ENCODE measurements around the gene STXBP5.

STXBP5 gene

DNA sequence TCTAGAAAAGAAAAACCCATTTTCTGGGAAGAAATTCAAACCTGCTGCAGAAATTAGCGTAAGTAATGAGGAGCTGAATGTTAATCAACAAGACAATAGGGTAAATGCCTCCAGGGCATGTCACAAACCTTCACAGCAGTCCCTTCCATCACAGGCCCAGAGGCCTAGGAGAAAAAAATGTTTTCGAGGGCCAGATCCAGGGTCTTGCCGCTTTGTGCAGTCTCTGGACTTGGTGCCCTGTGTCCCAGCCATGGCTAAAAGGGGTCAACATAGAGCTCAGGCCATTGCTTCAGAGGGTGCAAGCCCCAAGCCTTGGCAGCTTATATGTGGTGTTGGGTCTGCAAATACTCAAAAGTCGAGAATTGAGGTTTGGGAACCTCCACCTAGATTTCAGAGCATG, 99.8 kb downstream of the STXBP5 start:
- no peak overlapping the region for H3K9ac ChIP-seq (ENCODE audit: low read depth in 1 of 2, low read length in 2 of 2)
- peaks cover 3 to 15% of the 10 kb centered on the region in 2 donors for H3K9me3 ChIP-seq (ENCODE audit: control insufficient read depth in 1 of 2, low read length in 2 of 2)
- peaks cover 0 to 23% of the 10 kb centered on the region in 2 donors for H3K36me3 ChIP-seq (ENCODE audit: control insufficient read depth in 1 of 2, insufficient read depth in 2 of 2, low read length in 2 of 2)
- no peaks in the 10 kb centered on the region for H3K4me1 ChIP-seq (ENCODE audit: control insufficient read depth in 1 of 2, insufficient read depth in 2 of 2, low read length in 2 of 2)
- no peaks in the 10 kb centered on the region for H3K27me3 ChIP-seq (ENCODE audit: control insufficient read depth in 1 of 2, insufficient read depth in 2 of 2, low read length in 2 of 2)
- no peak overlapping the region for H3K4me3 ChIP-seq (ENCODE audit: low read depth in 1 of 2, low read length in 2 of 2)
- H3K27ac ChIP-seq (ENCODE audit: low read depth, low read length), result no peak overlapping the region

DNA sequence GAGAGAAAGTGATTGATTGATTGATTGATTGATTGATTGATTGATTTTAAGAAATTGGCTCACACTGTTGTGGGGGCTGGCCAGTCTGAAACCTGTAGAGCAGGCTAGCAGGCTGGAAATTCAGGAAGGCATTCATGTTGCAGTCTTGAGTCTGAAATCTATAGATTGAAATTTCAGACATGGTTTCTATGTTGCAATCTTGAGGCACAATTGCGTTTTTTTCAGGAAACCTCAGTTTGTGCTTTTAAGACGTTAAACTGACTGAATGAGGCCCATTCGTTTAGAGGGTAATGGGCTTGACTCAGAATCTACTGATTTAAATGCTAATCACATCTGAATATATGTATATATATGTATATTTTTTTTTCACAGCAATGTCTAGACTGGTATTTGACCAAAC, 106.3 kb downstream of the STXBP5 start:
- Histone ChIP-seq H3K36me3 (ENCODE audit: control insufficient read depth in 1 of 2, insufficient read depth in 2 of 2, low read length in 2 of 2) (peaks cover 9 to 20% of the 10 kb centered on the region in 2 donors), H3K4me3 (ENCODE audit: low read depth in 1 of 2, low read length in 2 of 2) (no peak overlapping the region), H3K4me1 (ENCODE audit: control insufficient read depth in 1 of 2, insufficient read depth in 2 of 2, low read length in 2 of 2) (no peaks in the 10 kb centered on the region), H3K27ac (ENCODE audit: low read depth, low read length) (no peak overlapping the region), H3K9me3 (ENCODE audit: control insufficient read depth in 1 of 2, low read length in 2 of 2) (no peaks in the 10 kb centered on the region), H3K27me3 (ENCODE audit: control insufficient read depth in 1 of 2, insufficient read depth in 2 of 2, low read length in 2 of 2) (no peaks in the 10 kb centered on the region), H3K9ac (ENCODE audit: low read depth in 1 of 2, low read length in 2 of 2) (no peak overlapping the region)

DNA sequence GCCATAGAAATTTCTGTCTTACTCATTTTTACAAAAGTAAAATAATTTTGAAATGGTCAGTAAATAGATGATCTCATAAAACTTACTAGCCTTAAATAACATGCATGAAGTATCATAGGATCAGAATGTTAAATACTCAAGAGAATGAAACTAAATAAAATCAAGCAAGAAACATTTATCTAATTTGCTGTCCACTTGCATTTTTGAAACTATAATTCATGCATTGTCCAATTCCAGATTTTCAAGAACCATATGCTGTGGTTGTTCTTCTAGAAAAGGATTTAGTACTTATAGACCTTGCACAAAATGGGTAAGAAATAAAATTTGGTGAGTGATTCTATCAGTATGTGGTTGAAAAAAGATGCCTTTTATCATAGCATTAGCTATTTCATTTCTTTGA, 107.0 kb downstream of the STXBP5 start:
- H3K27ac ChIP-seq (ENCODE audit: low read depth, low read length), result no peak overlapping the region
- H3K4me1 ChIP-seq (ENCODE audit: control insufficient read depth in 1 of 2, insufficient read depth in 2 of 2, low read length in 2 of 2), result no peaks in the 10 kb centered on the region
- H3K4me3 ChIP-seq (ENCODE audit: low read depth in 1 of 2, low read length in 2 of 2), result no peak overlapping the region
- no peaks in the 10 kb centered on the region for H3K9me3 ChIP-seq (ENCODE audit: control insufficient read depth in 1 of 2, low read length in 2 of 2)
- no peaks in the 10 kb centered on the region for H3K27me3 ChIP-seq (ENCODE audit: control insufficient read depth in 1 of 2, insufficient read depth in 2 of 2, low read length in 2 of 2)
- H3K36me3 ChIP-seq (ENCODE audit: control insufficient read depth in 1 of 2, insufficient read depth in 2 of 2, low read length in 2 of 2), result peaks cover 10 to 23% of the 10 kb centered on the region in 2 donors
- H3K9ac ChIP-seq (ENCODE audit: low read depth in 1 of 2, low read length in 2 of 2), result no peak overlapping the region

DNA sequence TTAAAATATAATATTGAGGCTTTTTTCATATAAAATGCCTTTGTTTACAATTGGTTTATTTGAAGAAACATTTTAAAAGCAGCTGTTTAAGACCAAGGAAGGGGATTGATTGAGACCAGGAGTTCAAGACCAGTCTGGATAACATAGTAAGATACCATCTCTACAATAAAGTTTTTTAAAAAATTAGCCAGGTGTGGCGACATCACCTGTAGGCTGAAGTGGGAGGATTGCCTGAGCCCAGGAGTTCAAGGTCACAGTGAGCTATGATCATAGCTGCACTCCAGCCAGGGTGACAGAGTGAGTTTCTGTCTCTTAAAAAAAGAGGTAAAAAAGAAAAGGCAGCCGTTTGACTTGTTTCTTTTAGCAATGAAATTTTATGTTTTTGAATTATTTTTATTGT, 117.0 kb downstream of the STXBP5 start:
- H3K27ac ChIP-seq (ENCODE audit: low read depth, low read length), result no peak overlapping the region
- no peaks in the 10 kb centered on the region for H3K4me1 ChIP-seq (ENCODE audit: control insufficient read depth in 1 of 2, insufficient read depth in 2 of 2, low read length in 2 of 2)
- H3K9ac ChIP-seq (ENCODE audit: low read depth in 1 of 2, low read length in 2 of 2), result no peak overlapping the region
- no peaks in the 10 kb centered on the region for H3K9me3 ChIP-seq (ENCODE audit: control insufficient read depth in 1 of 2, low read length in 2 of 2)
- no peak overlapping the region for H3K4me3 ChIP-seq (ENCODE audit: low read depth in 1 of 2, low read length in 2 of 2)
- peaks cover 7 to 36% of the 10 kb centered on the region in 2 donors for H3K36me3 ChIP-seq (ENCODE audit: control insufficient read depth in 1 of 2, insufficient read depth in 2 of 2, low read length in 2 of 2)
- H3K27me3 ChIP-seq (ENCODE audit: control insufficient read depth in 1 of 2, insufficient read depth in 2 of 2, low read length in 2 of 2), result no peaks in the 10 kb centered on the region

DNA sequence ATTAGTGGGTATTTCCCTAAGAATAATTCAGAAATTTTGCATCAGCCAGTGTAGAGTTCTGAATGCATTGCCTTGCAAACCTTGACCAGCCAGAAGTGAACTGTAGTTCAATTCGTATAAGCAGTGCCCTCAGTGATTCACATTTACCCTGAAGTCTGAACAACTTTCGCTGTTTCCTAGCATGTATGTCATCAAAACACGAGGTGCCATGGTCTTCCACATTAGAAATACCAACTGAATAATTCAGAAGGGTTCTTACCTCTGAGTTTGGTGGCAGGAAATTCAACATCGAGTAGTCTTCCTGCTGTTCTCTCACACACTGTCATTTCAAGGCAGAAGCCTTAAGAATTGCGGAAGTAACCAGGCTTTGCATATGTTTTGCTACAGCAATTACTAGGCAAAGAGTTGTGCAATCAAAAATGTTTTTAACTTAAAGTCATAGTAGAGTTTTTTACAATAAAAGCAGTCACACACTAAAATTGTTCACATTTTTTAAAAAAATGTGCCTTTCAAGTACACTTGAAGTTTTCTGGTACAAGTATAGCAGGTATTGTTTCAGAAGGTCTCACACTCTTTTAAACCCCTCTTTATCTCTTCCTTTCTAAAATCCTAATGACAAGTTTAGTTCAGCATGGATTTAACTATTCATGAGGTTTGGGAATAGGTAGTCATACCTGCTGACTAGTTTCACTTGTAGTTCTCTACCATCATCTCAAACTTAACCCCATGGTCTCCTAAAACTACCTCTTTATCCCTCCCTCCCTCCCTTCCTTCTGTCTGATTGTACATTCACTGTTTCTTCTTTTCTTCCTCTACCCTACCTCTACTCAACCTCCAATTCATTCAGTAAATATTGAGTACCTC, 118.3 kb downstream of the STXBP5 start:
- no peaks in the 10 kb centered on the region for H3K9me3 ChIP-seq (ENCODE audit: control insufficient read depth in 1 of 2, low read length in 2 of 2)
- no peaks in the 10 kb centered on the region for H3K4me1 ChIP-seq (ENCODE audit: control insufficient read depth in 1 of 2, insufficient read depth in 2 of 2, low read length in 2 of 2)
- no peaks in the 10 kb centered on the region for H3K27me3 ChIP-seq (ENCODE audit: control insufficient read depth in 1 of 2, insufficient read depth in 2 of 2, low read length in 2 of 2)
- H3K27ac ChIP-seq (ENCODE audit: low read depth, low read length), result no peak overlapping the region
- H3K4me3 ChIP-seq (ENCODE audit: low read depth in 1 of 2, low read length in 2 of 2), result peak overlapping the region; percentile 21 to 51
- H3K36me3 ChIP-seq (ENCODE audit: control insufficient read depth in 1 of 2, insufficient read depth in 2 of 2, low read length in 2 of 2), result peaks cover 3 to 35% of the 10 kb centered on the region in 2 donors
- no peak overlapping the region for H3K9ac ChIP-seq (ENCODE audit: low read depth in 1 of 2, low read length in 2 of 2)

DNA sequence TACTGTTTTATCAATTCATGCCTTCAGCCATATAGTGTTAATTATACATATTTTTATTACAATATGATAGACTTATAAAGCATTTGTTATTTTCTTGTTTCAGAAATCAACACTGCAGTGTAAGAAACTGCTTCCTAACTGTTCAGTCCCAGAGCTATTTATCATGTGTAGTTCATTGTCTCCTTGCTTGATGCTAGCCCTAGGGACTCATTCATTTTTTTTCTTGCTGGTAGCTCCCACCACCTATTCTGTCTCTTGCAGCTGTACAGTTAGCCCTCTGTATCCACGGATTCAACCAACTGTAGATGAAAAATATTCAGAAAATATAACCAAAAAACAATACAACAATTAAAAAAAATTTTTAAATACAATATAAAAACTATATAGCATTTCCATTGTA, 121.3 kb downstream of the STXBP5 start:
- H3K4me3 ChIP-seq (ENCODE audit: low read depth in 1 of 2, low read length in 2 of 2), result no peak overlapping the region
- peaks cover 10 to 38% of the 10 kb centered on the region in 2 donors for H3K36me3 ChIP-seq (ENCODE audit: control insufficient read depth in 1 of 2, insufficient read depth in 2 of 2, low read length in 2 of 2)
- H3K9me3 ChIP-seq (ENCODE audit: control insufficient read depth in 1 of 2, low read length in 2 of 2), result no peaks in the 10 kb centered on the region
- H3K27ac ChIP-seq (ENCODE audit: low read depth, low read length), result no peak overlapping the region
- no peaks in the 10 kb centered on the region for H3K4me1 ChIP-seq (ENCODE audit: control insufficient read depth in 1 of 2, insufficient read depth in 2 of 2, low read length in 2 of 2)
- no peak overlapping the region for H3K9ac ChIP-seq (ENCODE audit: low read depth in 1 of 2, low read length in 2 of 2)
- no peaks in the 10 kb centered on the region for H3K27me3 ChIP-seq (ENCODE audit: control insufficient read depth in 1 of 2, insufficient read depth in 2 of 2, low read length in 2 of 2)

DNA sequence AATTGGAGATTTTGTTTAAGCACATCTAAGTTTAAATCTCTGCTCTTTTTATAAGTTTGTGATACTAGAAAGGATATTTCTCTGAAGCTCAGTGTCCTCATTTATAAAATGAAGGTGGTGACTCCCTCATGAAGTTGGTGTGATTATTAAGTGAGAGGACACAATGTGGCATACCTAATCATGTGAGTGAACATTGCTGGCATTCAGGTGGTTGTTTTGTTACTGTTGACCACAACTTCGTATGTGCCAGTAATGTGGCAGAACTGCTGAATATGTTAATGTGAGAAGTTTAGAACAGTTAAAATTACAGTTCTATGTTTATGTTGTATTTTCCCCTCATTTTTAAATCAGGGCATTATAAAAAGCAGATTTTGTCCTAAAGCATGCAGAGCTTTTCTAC, 127.2 kb downstream of the STXBP5 start:
- peaks cover 14 to 26% of the 10 kb centered on the region in 2 donors for H3K36me3 ChIP-seq (ENCODE audit: control insufficient read depth in 1 of 2, insufficient read depth in 2 of 2, low read length in 2 of 2)
- no peaks in the 10 kb centered on the region for H3K9me3 ChIP-seq (ENCODE audit: control insufficient read depth in 1 of 2, low read length in 2 of 2)
- H3K4me1 ChIP-seq (ENCODE audit: control insufficient read depth in 1 of 2, insufficient read depth in 2 of 2, low read length in 2 of 2), result no peaks in the 10 kb centered on the region
- H3K4me3 ChIP-seq (ENCODE audit: low read depth in 1 of 2, low read length in 2 of 2), result no peak overlapping the region
- no peak overlapping the region for H3K9ac ChIP-seq (ENCODE audit: low read depth in 1 of 2, low read length in 2 of 2)
- H3K27ac ChIP-seq (ENCODE audit: low read depth, low read length), result no peak overlapping the region
- H3K27me3 ChIP-seq (ENCODE audit: control insufficient read depth in 1 of 2, insufficient read depth in 2 of 2, low read length in 2 of 2), result no peaks in the 10 kb centered on the region

DNA sequence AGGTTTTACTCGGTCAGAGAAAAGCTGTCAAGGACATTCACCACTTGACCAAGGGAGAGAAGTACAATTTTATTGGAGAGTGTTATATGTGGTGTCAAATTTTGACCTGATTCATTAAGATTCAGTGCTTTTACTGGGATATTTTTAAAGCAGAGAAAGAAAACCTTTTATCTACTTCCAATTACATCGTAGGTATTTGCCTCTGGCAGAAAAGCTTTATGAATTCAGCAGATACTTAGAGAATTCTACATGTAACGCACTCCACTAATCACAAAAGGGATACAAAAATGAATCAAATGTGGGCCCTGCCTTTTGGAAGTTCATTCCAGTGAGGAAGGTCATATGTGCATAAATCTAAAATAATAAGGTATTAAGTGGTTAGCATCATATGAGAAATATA, 133.7 kb downstream of the STXBP5 start:
- Histone ChIP-seq H3K36me3 (ENCODE audit: control insufficient read depth in 1 of 2, insufficient read depth in 2 of 2, low read length in 2 of 2) (peaks cover 0 to 11% of the 10 kb centered on the region in 2 donors), H3K9me3 (ENCODE audit: control insufficient read depth in 1 of 2, low read length in 2 of 2) (no peaks in the 10 kb centered on the region), H3K9ac (ENCODE audit: low read depth in 1 of 2, low read length in 2 of 2) (no peak overlapping the region), H3K27me3 (ENCODE audit: control insufficient read depth in 1 of 2, insufficient read depth in 2 of 2, low read length in 2 of 2) (no peaks in the 10 kb centered on the region), H3K4me3 (ENCODE audit: low read depth in 1 of 2, low read length in 2 of 2) (no peak overlapping the region), H3K27ac (ENCODE audit: low read depth, low read length) (no peak overlapping the region), H3K4me1 (ENCODE audit: control insufficient read depth in 1 of 2, insufficient read depth in 2 of 2, low read length in 2 of 2) (no peaks in the 10 kb centered on the region)

DNA sequence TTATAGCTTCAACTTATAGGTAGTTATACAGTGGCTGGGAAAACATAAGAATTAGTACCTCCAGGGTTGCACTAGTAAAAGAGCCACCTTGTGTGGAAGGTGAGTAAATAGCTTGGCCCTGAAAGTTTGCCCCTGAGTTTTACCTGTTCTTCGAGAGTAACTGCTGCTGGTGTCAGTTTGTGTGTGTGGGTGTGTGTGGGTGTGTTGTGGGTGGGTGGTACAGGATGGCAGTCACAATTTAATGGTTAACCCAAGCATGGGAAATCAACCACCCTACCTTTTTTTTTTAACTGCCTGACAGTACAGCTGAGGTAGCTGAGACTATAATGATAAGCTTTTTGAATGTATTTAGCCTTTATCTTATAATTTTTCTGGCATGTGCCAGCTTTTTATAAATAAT, 137.3 kb downstream of the STXBP5 start:
- Histone ChIP-seq H3K4me3 (ENCODE audit: low read depth in 1 of 2, low read length in 2 of 2) (no peak overlapping the region), H3K27ac (ENCODE audit: low read depth, low read length) (no peak overlapping the region), H3K36me3 (ENCODE audit: control insufficient read depth in 1 of 2, insufficient read depth in 2 of 2, low read length in 2 of 2) (peaks cover 12 to 17% of the 10 kb centered on the region in 2 donors), H3K27me3 (ENCODE audit: control insufficient read depth in 1 of 2, insufficient read depth in 2 of 2, low read length in 2 of 2) (no peaks in the 10 kb centered on the region), H3K9me3 (ENCODE audit: control insufficient read depth in 1 of 2, low read length in 2 of 2) (no peaks in the 10 kb centered on the region), H3K9ac (ENCODE audit: low read depth in 1 of 2, low read length in 2 of 2) (no peak overlapping the region), H3K4me1 (ENCODE audit: control insufficient read depth in 1 of 2, insufficient read depth in 2 of 2, low read length in 2 of 2) (no peaks in the 10 kb centered on the region)

DNA sequence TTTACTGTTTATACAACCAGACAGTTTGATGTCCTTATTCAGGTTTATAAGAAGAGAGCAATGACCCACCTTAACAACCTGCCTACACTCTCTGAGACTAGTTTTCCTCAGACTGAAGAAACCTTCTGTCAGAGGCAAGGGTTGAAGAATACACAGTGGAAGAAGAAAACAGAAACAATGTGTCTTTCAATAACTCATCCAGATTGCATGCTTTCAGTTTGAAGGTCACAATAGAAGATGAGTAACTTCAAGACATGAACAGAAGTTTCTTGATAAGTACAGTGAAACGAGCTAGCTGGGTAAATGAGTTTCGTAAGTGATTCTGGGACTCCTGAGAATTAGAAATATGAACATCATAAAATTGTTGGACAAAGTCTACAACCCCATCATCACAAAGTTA, 141.7 kb downstream of the STXBP5 start:
- Histone ChIP-seq H3K36me3 (ENCODE audit: control insufficient read depth in 1 of 2, insufficient read depth in 2 of 2, low read length in 2 of 2) (peaks cover 10 to 16% of the 10 kb centered on the region in 2 donors), H3K9ac (ENCODE audit: low read depth in 1 of 2, low read length in 2 of 2) (no peak overlapping the region), H3K4me1 (ENCODE audit: control insufficient read depth in 1 of 2, insufficient read depth in 2 of 2, low read length in 2 of 2) (no peaks in the 10 kb centered on the region), H3K9me3 (ENCODE audit: control insufficient read depth in 1 of 2, low read length in 2 of 2) (no peaks in the 10 kb centered on the region), H3K27me3 (ENCODE audit: control insufficient read depth in 1 of 2, insufficient read depth in 2 of 2, low read length in 2 of 2) (no peaks in the 10 kb centered on the region), H3K4me3 (ENCODE audit: low read depth in 1 of 2, low read length in 2 of 2) (no peak overlapping the region), H3K27ac (ENCODE audit: low read depth, low read length) (no peak overlapping the region)

Data from duodenal mucosa (tissue), 2 donors.